Suppressor macrophage (primary cell): ENCODE results near the gene CASP3.
"Not testable (repeated sequence)": the region's sequence is repeated elsewhere in the genome, so short reads cannot be mapped to it uniquely, and the experiment has no call there.

Experiments
- DNase-seq, 4 experiments: peaks; one replicate each; pipeline ENCODE4 v3.0.0-alpha.2; 2020 to 2022

Gene CASP3

DNA sequence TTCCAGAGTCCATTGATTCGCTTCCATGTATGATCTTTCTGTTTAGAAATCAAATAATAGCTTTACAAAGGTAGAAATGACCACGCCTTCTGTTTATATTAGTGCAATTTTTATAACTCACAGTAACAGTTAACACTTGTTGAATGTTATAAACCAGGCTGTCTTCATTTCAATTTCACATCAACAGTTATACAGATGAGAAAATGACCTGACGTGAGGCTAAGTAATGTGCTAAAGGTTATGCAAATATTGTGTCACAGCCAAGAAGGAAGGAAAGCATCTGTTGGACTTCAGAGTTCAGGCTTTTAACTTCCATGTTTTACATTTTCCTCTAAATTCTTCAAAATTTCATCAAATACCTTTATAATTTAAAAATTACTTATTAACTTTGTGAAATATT is 13.9 kb downstream of the CASP3 start:
- DNase-seq, result peak in 1 of 4 experiments; percentile 20

DNA sequence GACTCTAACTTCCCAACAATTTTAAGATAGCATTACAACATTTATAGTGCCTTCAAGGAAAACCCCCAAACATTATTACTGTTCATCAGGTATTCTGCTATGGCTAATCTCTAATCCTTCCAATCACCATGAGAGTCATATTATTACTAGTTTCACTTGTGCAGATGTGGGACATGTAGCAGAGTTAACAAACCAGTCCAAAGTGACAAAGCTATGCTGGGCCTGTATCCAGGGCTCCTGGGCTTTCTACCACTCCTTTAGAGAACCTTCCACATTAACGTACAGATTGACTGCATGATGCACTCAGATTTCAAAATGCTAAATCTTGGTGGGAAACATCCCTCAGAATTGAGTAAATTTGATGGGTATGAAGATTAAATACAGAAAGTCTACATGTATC is 16.4 kb downstream of the CASP3 start:
- DNase-seq, result no peak

DNA sequence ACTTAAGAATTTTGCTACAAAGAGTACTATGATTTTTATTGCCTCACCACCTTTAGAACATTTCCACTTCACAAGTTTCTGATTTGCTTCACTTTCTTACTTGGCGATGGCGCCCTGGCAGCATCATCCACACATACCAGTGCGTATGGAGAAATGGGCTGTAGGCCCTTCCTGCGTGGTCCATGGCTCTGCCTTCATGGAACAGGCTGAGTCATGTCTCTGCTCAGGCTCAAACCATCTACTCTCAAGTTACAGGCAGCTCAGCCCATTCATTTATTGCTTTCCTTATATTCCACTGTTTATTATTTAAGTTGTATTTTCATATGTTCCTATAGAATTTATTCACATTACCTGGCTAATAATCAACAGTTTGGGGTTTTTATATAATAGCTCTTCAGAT is 21.1 kb downstream of the CASP3 start:
- no peak for DNase-seq

DNA sequence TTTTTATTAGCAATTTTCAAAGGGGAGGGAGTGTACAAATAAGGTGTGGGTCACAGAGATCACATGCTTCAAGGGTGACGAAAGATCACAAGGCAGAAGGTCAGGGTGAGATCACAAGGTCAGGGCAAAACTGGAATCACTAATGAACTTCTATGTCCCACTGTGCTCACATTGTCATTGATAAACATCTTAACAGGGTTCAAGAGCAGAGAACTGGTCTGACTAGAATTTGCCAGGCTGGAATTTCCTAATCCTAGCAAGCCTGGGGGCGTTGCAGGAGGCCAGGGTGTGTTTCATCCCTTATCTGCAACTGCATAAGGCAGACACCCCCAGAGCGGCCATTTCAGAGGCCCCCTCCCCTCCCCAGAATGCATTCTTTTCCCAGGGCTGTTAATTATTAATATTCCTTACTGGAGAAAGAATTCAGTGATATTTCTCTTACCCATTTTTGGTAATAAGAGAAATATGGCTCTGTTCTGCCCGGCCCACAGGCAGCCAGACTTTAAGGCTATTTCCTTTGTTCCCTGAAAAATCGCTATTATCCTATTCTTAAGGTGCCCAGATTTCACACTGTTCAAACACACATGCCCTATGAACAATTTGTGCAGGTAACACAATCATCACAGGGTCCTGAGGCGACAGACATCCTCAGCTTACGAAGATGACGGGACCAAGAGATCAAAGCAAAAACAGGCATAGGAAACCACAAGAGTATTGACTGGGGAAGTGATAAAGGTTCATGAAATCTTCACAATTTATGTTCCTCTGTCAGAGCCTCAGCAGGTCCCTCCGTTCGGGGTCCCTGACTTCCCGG is 23.3 kb downstream of the CASP3 start:
- DNase-seq, result peak in 3 of 4 experiments; percentile 17 to 37 (median 23)

DNA sequence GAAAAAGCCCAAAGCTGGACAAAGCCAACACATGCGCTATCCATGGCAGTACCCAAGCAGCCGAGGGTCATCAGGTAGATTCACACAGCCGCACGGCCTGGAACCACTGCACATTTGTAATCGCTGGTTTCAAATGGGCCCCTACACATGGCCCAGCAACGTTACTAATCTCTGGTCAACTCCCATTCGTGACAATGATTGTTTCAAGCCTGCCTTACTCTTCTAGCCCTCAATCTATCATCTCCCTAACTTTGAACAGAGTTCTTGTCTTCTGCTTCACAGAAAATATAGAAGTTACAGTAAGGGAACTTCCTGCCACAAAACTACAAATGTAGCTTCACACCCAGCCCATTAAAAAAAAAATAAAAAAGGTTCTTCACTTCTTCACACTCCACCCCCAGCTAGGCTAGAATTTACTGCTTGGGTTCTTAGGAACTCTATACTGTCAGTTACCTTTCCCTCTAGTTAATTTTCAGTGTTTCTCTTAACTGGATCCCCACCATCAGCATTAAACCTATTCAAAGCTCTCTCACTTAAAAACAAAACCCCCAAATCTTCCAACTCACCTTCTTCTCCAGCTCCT is 24.2 kb downstream of the CASP3 start:
- no peak for DNase-seq

DNA sequence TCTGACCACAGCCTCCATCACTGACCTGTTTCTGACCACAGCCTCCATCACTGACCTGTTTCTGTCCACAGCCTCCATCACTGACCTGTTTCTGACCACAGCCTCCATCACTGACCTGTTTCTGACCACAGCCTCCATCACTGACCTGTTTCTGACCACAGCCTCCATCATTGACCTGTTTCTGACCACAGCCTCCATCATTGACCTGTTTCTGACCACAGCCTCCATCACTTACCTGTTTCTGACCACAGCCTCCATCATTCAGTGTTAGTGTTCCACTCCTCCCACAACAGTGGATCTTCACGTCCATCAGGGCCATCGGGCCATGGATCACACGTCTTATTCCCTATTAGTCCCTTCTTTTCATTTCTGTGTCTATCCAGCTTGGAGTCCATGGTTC is 24.7 kb downstream of the CASP3 start:
- DNase-seq, result not testable (repeated sequence)

DNA sequence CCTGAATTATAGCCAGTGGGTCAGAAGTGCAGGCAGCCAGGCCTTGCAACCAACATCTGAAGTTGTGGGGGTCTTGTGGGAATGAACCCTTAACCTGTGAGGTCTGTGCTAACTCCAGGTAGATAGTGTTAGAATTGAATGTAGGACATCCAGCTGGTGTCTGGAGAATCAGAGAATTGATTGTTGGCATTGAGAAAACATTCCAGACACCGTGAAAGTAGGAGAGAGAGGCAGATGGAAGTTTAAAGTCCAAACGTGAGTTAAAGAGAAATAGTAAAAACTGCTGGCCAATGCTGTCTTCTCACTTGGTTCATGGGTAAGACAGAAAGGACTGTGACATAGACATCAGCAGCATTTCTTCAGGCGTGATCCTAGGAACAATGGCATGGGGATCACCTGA is 27.7 kb downstream of the CASP3 start:
- no peak for DNase-seq

DNA sequence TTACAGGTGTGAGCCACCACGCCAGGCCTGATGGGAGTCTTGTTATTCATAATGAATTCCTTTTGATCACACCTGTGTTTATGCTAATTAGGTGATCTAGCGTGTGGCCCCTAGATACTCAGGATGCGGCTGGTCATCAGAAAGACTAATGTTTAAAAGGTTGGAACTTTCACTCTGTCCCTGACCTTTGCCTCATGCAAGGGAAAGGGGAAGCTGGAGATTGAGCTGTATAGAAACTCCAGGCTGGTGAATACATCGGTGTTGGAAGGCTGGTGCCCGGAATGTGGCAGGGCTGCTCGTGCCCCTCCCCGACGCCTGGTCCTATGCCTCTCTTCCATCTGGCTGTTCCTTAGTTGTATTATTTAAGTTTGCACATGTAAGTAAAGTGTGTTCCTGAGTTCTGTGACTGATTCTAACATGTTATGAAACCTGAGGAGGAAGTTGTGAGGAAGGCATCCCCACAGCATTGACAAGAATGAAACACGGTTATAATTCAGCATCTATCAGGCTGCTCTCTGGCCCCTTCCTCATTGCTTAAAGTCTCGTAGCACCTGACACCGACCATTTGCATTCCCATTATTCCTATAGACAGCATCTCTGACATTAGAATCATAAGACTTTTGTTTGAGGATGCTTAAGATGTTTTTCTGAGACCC is 28.9 kb downstream of the CASP3 start:
- DNase-seq, result peak; percentile 33 to 60 (median 50)

DNA sequence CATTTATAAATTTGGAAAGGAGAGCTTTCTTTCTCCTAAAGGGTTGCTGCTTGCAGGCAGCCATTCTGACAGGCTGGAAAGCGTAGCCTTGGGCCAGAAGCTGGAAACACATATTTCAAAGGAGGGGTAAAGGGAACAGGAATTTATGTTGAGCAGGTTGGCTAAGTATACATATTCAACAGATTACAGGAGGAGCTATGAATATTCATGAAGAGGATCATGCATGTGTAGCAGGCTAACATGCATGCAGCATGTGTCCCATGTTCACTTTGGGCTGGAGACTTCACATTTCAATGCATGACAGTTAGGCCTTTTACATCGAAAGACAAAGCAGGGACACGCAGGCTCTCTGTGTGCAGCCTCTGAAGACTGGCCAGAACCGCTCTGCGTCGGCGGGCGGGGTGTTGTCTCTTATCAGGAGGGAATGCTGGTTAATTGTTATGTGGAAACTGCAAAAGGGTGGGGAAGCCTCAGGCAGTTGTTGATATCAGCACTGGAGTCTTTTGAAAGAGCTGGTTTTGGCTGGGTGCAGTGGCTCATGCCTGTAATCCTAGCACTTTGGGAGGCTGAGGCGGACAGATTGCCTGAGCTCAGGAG is 31.5 kb downstream of the CASP3 start:
- peak; percentile 17 to 57 (median 44) for DNase-seq

DNA sequence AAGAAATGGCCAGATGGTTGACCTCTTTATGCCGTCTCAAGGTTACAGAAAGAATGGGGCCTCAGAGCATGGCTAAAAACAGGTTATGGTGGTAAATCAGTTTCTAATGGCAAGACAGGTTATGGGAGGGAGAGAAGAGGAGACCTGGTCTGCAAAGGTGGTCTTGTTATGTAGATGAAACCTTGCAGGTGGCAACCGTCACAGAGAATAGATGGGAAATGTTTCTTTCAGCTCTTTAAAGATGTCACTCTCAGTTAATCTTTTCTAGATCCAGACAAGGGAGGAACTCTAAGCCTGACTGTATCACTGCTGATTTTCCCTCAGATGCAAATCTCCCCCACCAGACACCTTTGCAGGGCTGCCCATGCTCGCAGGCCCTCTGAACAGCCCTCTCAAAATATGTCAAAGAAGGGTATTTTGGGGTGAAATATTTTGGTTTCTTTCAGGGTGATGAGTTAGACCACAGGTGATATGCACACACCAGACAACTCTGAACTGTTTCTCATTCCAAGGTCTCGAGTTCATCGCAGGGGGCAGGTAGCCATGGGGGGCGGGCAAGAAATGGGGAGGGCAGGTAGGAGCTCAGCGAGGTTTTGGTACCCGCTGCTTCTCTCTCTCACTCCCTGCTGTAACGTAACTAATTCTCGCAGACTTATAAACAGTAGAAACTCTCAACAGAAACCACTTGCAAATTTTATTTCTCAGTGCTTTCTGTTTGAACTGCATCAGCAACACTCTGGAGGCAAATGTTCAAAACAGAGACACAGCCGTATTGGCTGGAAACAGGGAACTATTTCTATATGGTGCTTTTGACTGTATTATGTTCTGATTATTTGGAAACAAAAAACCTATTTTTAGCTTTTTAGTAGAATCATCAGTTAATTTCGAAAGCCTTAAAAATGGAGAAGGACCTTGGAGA is 32.4 kb downstream of the CASP3 start:
- peak; percentile 34 to 81 (median 60) for DNase-seq

DNA sequence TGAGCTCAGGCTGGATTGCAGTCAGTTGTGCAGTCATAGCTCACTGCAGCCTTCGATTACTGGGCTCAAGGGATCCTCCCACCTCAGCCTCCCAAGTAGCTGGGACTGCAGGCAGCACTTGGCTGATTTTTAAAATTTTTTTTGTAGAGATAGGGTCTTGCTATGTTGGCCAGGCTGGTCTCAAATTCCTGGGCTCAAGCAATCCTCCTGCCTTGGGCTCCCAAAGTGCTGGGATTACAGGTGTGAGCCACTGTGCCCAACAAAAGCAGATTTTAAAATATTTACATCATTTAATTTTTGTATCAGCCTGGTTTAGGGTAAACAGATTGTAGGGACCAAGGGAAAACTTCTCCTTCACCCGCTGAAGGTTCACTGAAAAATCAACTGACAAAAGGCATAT is 33.1 kb downstream of the CASP3 start:
- DNase-seq, result not testable (repeated sequence)

DNA sequence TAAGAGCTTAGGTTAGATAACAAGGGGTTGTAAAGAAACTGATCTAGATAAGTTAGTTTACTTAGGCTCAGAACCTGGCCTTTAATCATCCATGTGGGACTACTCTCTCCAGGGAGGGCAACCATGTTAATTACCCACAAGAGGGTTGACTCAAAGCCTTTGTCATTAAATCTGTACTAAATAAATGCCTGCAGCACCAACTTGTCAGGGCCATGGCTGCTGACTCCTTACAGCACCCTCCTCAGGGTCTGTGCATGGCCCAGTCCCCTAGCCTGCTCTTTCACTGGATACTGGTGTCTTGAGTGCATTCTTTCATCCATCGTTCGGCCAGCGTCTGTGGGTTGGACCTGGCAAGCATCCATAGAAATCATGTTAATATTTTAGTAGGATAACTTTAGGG is 34.7 kb downstream of the CASP3 start:
- no peak for DNase-seq

DNA sequence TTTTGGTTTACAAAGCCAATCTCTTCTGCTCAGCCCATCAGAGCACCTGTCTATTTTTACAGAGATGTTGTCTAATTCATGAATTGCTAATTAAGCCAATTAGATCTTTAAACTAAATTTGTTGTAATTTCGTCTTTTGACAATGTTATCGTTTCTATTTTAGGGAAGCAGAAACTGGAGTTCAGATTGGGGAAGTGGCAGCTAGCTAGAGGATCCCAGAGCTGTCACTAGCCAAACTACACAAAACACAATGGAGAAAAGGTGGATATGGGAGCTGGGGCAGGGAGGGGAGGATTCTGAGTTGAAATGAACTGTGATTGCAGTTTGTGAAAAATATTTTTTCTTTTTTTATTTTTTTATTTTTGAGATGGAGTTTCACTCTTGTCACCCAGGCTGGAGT is 35.8 kb downstream of the CASP3 start:
- peak in 2 of 4 experiments; percentile 18 to 45 for DNase-seq

DNA sequence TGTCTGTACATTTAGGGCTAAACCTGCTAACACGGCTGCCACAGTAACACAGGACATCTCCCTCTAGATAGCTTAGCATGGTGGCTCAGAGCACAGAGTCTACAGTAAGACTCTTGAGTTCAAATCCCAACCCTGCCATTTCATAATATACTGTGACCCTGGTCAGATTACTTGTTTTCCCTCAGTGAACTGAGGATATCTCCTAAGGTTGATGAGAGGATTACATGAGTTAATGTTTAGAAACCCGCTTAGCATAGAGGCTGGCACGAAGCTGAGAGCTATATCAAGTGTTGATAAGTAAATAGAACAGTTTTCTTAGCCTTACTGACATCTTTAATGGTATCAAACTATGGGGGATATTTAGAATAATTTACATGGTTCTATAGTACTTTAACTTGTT is 37.2 kb downstream of the CASP3 start:
- DNase-seq, result no peak

DNA sequence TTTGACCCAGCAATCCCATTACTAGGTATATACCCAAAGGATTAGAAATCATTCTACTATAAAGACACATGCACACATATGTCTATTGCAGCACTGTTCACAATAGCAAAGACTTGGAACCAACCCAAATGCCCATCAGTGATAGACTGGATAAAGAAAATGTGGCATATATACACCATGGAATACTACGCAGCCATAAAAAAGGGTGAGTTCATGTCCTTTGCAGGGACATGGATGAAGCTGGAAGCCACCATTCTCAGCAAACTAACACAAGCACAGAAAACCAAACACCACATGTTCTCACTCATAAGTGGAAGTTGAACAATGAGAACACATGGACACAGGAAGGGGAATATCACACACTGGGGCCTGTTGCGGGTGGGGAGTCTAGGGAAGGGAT is 41.8 kb downstream of the CASP3 start:
- not testable (repeated sequence) for DNase-seq

DNA sequence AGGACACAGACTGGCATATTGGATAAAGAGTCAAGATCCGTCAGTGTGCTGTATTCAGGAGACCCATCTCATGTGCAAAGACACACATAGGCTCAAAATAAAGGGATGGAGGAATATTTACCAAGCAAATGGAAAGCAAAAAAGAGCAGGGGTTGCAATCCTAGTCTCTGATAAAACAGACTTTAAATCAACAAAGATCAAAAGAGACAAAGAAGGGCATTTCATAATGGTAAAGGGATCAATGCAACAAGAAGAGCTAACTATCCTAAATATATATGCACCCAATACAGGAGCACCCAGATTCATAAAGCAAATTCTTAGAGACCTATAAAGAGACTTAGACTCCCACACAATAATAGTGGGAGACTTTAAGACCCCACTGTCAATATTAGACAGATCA is 46.4 kb downstream of the CASP3 start:
- not testable (repeated sequence) for DNase-seq

DNA sequence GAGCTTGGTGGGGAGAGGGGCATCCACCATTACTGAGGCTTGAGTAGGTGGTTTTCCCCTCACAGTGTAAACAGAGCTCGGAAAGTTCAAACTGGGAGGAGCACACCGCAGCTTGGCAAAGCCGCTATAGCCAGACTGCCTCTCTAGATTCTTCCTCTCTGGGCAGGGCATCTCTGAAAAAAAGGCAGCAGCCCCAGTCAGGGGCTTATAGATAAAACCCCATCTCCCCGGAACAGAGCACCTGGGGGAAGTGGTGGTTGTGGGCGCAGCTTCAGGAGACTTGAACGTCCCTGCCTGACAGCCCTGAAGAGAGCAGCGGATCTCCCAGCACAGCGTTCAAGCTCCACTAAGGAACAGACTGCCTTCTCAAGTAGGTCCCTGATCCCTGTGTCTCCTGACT is 48.3 kb downstream of the CASP3 start:
- DNase-seq, result not testable (repeated sequence)

DNA sequence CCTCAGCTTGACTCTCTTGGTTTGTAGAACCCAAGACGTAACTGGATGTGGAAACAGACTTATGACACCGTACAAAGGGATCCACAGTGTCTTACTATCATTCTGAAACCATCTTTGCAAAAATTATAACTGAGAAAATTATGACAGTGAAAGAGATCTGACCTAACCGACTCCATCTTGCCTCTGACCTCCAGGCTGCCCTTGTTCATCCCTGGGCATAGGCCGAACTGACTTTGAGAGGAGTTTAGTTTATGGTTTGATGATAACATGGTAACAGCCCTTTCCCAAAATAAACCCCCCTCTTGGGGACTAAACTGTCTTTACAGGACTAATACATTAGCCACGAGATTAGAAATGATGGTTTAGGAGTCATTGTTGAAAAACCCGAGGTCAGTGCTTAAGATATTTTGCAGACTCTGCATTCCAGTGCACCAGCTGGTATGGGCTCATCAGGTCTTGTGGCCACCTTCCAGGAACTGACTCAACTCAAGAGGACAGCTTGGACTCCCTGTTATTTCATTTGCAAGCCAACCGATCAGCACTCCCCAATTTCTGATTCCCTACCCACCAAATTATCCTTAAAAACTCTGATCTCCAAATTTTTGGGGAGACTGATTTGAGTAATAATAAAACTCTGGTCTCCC is 49.6 kb downstream of the CASP3 start:
- peak in 1 of 4 experiments; percentile 16 for DNase-seq

DNA sequence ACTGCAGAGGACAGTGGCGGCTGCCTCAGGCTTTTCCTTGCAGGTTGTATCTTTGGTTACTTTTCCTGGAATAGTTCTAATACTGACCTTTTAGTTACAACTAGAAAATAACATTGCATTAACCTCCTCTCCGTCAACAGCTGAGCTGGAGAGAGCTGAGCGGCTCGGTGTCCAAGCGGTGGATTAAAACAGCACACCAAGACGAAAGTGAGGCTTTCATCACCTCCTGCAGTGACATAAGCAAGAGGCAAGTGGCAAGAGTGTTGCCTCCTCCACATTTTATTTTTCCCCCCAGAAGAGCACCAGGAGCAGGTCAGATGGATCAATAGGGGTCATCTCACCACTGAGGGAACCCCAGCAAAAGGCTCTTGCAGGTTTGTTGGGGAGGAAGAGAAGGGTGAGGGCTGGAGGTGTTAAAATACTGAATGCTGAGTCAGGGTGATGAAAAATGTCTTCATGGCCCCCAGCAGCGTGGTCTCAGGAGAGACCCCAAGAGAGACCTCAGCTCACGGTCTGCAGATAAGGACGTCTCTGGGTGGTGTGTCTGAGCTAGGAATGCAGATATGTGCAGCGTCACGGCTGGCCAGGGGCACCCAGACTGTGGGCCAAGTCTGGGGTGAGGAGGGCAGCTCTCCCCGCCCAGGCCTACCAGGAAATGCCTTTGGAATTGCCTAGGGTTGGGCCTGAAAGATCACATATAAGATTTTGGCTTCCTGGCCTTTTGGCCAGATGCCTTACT is 50.3 kb downstream of the CASP3 start:
- no peak for DNase-seq

DNA sequence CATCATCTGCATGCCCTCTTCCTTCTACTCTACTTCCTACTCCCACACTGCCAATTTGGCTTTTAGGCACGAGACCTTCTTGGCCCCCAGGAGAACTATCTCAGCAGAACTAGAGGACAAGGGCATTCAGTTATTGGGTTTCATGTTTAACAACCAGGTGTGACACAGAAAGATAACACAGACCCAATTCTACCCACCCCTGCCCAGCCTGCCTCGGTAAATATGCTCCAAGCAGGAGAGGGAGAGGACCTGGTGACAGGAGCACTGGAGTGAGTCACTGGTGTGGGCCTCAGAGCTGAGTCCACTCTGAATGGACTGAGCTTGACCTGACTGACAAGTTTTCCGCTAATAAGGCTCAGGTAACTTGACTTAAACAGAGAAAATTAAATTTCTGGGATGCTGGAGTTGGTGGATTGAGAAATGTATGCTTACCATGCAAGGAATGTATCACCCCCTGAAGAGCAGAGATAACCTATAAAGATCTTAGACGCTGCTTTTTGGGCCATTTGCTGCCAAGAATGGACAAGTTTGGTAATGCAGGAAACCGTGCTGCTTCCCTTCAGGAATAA is 52.5 kb downstream of the CASP3 start:
- DNase-seq, result no peak
